ENCODE measurements around the gene GET4.

GRCh38 chr7:880450-880849 lies 4.1 kb downstream of the GET4 start:
- TF ChIP-seq, protein P1, sequence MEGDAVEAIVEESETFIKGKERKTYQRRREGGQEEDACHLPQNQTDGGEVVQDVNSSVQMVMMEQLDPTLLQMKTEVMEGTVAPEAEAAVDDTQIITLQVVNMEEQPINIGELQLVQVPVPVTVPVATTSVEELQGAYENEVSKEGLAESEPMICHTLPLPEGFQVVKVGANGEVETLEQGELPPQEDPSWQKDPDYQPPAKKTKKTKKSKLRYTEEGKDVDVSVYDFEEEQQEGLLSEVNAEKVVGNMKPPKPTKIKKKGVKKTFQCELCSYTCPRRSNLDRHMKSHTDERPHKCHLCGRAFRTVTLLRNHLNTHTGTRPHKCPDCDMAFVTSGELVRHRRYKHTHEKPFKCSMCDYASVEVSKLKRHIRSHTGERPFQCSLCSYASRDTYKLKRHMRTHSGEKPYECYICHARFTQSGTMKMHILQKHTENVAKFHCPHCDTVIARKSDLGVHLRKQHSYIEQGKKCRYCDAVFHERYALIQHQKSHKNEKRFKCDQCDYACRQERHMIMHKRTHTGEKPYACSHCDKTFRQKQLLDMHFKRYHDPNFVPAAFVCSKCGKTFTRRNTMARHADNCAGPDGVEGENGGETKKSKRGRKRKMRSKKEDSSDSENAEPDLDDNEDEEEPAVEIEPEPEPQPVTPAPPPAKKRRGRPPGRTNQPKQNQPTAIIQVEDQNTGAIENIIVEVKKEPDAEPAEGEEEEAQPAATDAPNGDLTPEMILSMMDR (IDR thresholded peaks at IDR 0.05), result no peak
- TF ChIP-seq POLR2A (IDR thresholded peaks at IDR 0.05), result no peak

Data from lower leg skin (tissue), 3 donors.